ENCODE data around the gene UNKL. TPM values are rescaled to one million over a fixed set of nuclear protein-coding genes. Genes with fewer than 3 reads are reported as not detected.
A peak's percentile ranks its signal among the peaks of the same experiment; 100 is the strongest.

The UNKL gene
- total and polyA plus RNA-seq, 12 donors = 10.1 to 174 (median 33.3) TPM

DNA sequence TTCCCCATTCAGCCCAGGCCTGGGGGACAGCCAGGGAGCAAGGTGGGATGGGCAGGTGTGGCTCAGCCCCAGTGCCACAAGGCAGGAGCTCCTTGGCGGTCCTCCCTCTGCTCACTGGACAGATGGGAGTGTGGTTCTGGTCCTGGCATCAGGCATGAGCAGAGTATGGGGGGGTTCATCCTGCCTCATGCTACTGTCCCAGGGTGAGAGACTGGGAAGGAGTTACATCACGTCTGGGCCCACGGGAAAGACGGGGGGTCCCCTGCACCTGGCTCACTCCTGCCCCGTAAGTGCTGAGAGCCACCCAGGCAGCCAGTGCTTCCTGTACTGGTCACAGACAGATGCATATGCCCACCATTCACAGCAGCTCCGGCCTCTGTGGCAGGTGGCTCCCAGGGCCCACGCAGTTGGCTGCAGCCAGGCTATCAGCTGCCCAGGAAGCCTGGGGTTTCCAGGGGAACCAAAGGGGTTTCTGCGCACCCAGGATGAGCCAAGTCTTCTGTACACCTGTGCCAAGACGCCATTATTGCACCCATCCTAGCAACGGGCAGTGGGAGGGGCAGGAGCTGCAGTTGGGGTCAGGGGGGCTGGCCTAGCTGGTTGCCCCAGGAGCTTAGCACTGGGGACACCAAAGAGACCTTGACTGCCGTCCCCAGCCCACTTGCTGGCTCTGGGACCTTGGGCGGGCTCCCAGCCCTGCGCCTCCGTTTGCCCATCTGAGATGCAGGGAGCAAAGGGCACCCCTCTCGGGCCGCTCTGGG, 79.1 kb downstream of the UNKL start:
- peak overlapping the region in 1 of 5 donors; percentile 71 for H3K27ac ChIP-seq
- TF ChIP-seq, protein P1, sequence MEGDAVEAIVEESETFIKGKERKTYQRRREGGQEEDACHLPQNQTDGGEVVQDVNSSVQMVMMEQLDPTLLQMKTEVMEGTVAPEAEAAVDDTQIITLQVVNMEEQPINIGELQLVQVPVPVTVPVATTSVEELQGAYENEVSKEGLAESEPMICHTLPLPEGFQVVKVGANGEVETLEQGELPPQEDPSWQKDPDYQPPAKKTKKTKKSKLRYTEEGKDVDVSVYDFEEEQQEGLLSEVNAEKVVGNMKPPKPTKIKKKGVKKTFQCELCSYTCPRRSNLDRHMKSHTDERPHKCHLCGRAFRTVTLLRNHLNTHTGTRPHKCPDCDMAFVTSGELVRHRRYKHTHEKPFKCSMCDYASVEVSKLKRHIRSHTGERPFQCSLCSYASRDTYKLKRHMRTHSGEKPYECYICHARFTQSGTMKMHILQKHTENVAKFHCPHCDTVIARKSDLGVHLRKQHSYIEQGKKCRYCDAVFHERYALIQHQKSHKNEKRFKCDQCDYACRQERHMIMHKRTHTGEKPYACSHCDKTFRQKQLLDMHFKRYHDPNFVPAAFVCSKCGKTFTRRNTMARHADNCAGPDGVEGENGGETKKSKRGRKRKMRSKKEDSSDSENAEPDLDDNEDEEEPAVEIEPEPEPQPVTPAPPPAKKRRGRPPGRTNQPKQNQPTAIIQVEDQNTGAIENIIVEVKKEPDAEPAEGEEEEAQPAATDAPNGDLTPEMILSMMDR (IDR thresholded peaks at IDR 0.05) = no peak
- TF ChIP-seq POLR2A (IDR thresholded peaks at IDR 0.05) = peak; percentile 6 to 23
- intact Hi-C loops (cut with DNase I) = no loop called here
- no peak overlapping the region for H3K4me3 ChIP-seq
- H3K4me1 ChIP-seq (replicated peaks in 1 of 2) = peaks cover 10 to 32% of the 10 kb centered on the region in 2 donors
- peaks cover 9% of the 10 kb centered on the region for H3K27me3 ChIP-seq
- 47 to 58% (median 51%) methylated on average over 9 to 16 of the region's 16 CpGs for WGBS, 4 donors
- no peaks in the 10 kb centered on the region for H3K36me3 ChIP-seq (replicated peaks in 1 of 2)
- peak in 1 of 7 donors; percentile 83 for DNase-seq
- H3K9me3 ChIP-seq (replicated peaks in 1 of 3) = no peaks in the 10 kb centered on the region

DNA sequence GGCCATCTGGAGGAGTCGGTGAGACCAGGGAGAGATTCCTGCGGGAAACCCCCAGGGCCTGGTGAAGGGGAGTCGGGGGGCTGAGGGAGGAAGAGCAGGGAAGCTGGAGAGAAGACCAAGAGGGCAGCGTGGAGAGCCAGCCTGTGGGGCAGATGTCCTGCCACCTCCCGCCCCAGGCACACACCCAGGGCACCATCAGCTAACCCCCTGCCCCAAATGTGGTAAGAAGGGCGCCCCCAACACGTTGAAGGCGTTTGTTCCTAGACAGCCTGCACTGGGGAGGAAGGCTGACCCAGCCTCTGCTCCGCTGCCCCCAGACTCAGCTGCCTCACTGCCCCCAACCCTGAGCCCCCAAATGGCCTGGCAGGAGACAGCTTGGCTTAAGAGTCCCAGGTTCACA, 79.8 kb downstream of the UNKL start:
- WGBS, 4 donors = 40 to 64% (median 50%) methylated on average over 8 to 9 of the region's 9 CpGs
- H3K27me3 ChIP-seq = peaks cover 9% of the 10 kb centered on the region
- H3K9me3 ChIP-seq (replicated peaks in 1 of 3) = no peaks in the 10 kb centered on the region
- H3K4me3 ChIP-seq = no peak overlapping the region
- peaks cover 10 to 32% of the 10 kb centered on the region in 2 donors for H3K4me1 ChIP-seq (replicated peaks in 1 of 2)
- no peaks in the 10 kb centered on the region for H3K36me3 ChIP-seq (replicated peaks in 1 of 2)
- no peak for TF ChIP-seq POLR2A (IDR thresholded peaks at IDR 0.05)
- TF ChIP-seq, protein P1 (IDR thresholded peaks at IDR 0.05) = no peak
- intact Hi-C loops (cut with DNase I) = no loop called here
- H3K27ac ChIP-seq = peak overlapping the region in 1 of 5 donors; percentile 71
- no peak for DNase-seq

- intact Hi-C loops (cut with DNase I) = no loop called here
- H3K4me3 ChIP-seq = peak overlapping the region in 1 of 4 donors; percentile 70
- WGBS, 4 donors = 1 to 7% (median 2%) methylated on average over 3 to 77 of the region's 78 CpGs
- H3K27ac ChIP-seq = peak overlapping the region in 1 of 5 donors; percentile 71
- H3K9me3 ChIP-seq (replicated peaks in 1 of 3) = no peaks in the 10 kb centered on the region
- H3K27me3 ChIP-seq = peaks cover 9% of the 10 kb centered on the region
- DNase-seq = no peak
- peaks cover 10 to 32% of the 10 kb centered on the region in 2 donors for H3K4me1 ChIP-seq (replicated peaks in 1 of 2)
- H3K36me3 ChIP-seq (replicated peaks in 1 of 2) = no peaks in the 10 kb centered on the region
- TF ChIP-seq POLR2A (IDR thresholded peaks at IDR 0.05) = no peak
- TF ChIP-seq, protein P1 (IDR thresholded peaks at IDR 0.05) = no peak
Measured at GRCh38 chr16:1333854-1334700, 80.4 kb downstream of the UNKL start.

- Histone ChIP-seq H3K9me3 (replicated peaks in 1 of 3) (no peaks in the 10 kb centered on the region), H3K27ac (peak within 1 kb of the TSS in 1 of 5 donors; percentile 71), H3K4me1 (replicated peaks in 1 of 2) (peaks cover 10 to 32% of the 10 kb centered on the region in 2 donors), H3K27me3 (peaks cover 9% of the 10 kb centered on the region), H3K36me3 (replicated peaks in 1 of 2) (no peaks in the 10 kb centered on the region), H3K4me3 (peak within 1 kb of the TSS in 1 of 4 donors; percentile 70)
- peak; percentile 22 to 55 for TF ChIP-seq POLR2A (IDR thresholded peaks at IDR 0.05)
- TF ChIP-seq, protein P1 (IDR thresholded peaks at IDR 0.05) = no peak
- 2 to 5% (median 4%) methylated on average over 20 to 79 of the region's 83 CpGs; no CpG with 5 or more reads in 1 of the 4 donors for WGBS, 4 donors
- intact Hi-C loops (cut with DNase I) = no loop called here
- DNase-seq = peak in 4 of 7 donors; percentile 53 to 73 (median 62)
Measured at GRCh38 chr16:1333149-1333812, 81.2 kb downstream of the UNKL start, which contains the start of gene BAIAP3. BAIAP3 (plus strand) TSS chr16:1333645; CDS start chr16:1338550, 4,905 bp downstream.
